Stomach (tissue), 4 donors: Measurements from ENCODE around the gene CCND1.

Source experiments
- POLR2A ChIP-seq, 4 donors: fragments of 450-650 bp; IDR thresholded peaks; one replicate each; pipeline ENCODE4 v1.6.1; 2016; ENCODE audit warnings: antibody characterized with exemption in 4 of 4, control low read depth in 2 of 4, mild to moderate bottlenecking in 1 of 4, moderate library complexity in 1 of 4
- POLR2AphosphoS5 ChIP-seq, 3 donors: sonication (generic); formaldehyde crosslinking; IDR thresholded peaks; one replicate each; pipeline ENCODE4 v1.6.1; 2016; ENCODE audit warnings: antibody characterized with exemption in 3 of 3

DNA sequence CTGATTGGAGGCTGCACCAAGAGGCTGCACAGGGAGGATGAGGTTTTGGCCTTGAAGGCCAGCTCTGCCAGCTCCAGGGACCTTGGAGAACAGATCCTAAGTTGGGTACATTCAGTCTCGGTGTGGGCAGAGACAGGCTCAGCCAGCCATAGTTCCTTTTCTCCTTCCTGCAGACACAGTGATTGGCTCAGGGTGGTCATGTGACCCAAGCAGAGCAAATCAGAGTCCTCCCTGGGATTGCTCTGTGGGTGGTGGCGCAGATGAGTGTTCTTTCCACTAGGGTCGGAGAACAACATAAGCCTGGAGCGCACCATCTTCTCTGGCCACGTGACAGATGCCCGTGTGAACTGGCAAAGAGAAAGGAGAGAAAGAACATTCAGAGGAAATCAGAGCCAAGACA lies 47.1 kb upstream of the CCND1 start:
- TF ChIP-seq POLR2AphosphoS5 (IDR thresholded peaks at IDR 0.05) (no peak), POLR2A (IDR thresholded peaks at IDR 0.05) (no peak)
